NB4 (cell line): ENCODE measurements around the gene UNC45A.

ENCODE experiments used
- POLR2A ChIP-seq: IDR thresholded peaks from 2 replicates; pipeline ENCODE4 v1.6.1; 2011; ENCODE audit warnings: mild to moderate bottlenecking; ENCODE audit not compliant: insufficient read length; ENCODE audit errors: extremely low read depth
- TF ChIP-seq, protein P1 (sequence below): IDR thresholded peaks from one replicate; pipeline ENCODE4 v1.5.1; 2012; ENCODE audit warnings: low read depth, low read length

GRCh38 chr15:90905306-90906180 is 29.5 kb upstream of the UNC45A start:
- TF ChIP-seq, protein P1, sequence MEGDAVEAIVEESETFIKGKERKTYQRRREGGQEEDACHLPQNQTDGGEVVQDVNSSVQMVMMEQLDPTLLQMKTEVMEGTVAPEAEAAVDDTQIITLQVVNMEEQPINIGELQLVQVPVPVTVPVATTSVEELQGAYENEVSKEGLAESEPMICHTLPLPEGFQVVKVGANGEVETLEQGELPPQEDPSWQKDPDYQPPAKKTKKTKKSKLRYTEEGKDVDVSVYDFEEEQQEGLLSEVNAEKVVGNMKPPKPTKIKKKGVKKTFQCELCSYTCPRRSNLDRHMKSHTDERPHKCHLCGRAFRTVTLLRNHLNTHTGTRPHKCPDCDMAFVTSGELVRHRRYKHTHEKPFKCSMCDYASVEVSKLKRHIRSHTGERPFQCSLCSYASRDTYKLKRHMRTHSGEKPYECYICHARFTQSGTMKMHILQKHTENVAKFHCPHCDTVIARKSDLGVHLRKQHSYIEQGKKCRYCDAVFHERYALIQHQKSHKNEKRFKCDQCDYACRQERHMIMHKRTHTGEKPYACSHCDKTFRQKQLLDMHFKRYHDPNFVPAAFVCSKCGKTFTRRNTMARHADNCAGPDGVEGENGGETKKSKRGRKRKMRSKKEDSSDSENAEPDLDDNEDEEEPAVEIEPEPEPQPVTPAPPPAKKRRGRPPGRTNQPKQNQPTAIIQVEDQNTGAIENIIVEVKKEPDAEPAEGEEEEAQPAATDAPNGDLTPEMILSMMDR: no peak
- no peak for TF ChIP-seq POLR2A
